ENCODE measurements around the gene POU2AF1.

DNA sequence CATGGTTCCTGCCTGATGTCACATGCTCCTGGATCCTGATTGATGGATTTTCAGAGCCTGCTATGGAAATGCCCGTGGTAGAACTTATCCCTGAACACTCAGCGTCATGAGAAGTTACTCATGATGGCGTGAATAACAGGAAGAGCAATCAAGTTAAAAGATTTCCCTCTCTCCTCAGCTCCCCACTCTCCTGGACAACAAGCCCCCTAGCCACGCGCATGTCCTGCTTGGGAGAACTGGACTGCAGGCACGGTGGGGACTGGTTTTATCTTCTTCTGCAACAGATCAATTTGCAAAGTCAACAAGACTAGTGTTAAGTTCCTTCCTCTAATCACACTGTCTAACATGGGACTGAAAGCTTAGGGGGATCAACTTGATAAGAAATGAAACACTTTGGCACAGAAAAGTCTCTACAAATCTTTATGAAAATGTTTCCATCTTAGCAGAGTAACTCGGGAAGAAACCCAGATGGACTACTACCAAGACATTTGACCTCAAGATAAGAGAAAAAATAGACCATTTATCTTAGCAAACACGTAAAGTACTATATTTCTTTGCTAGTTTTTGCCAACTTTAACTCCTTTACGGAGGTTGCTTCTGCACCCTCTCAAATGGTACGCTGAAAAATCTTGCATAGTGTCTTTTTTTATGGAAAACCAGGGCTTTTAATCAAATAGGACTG is 27.6 kb downstream of the POU2AF1 start:
- TF ChIP-seq, protein P1, sequence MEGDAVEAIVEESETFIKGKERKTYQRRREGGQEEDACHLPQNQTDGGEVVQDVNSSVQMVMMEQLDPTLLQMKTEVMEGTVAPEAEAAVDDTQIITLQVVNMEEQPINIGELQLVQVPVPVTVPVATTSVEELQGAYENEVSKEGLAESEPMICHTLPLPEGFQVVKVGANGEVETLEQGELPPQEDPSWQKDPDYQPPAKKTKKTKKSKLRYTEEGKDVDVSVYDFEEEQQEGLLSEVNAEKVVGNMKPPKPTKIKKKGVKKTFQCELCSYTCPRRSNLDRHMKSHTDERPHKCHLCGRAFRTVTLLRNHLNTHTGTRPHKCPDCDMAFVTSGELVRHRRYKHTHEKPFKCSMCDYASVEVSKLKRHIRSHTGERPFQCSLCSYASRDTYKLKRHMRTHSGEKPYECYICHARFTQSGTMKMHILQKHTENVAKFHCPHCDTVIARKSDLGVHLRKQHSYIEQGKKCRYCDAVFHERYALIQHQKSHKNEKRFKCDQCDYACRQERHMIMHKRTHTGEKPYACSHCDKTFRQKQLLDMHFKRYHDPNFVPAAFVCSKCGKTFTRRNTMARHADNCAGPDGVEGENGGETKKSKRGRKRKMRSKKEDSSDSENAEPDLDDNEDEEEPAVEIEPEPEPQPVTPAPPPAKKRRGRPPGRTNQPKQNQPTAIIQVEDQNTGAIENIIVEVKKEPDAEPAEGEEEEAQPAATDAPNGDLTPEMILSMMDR (IDR thresholded peaks at IDR 0.05) = no peak
- no peak for TF ChIP-seq EP300 (IDR thresholded peaks at IDR 0.05)
- no peak for TF ChIP-seq POLR2A (IDR thresholded peaks at IDR 0.05)

All from tibial nerve (tissue), 4 donors.